ENCODE data around the gene CFAP141.

The CFAP141 gene

GRCh38 chr1:154206196-154206595 lies at the start of gene CFAP141:
CFAP141 (minus strand) TSS chr1:154206333; CDS start chr1:154206307, 26 bp downstream.
- Histone ChIP-seq H3K36me3 (replicated peaks; ENCODE audit: low read depth, low read length) (peaks cover 38% of the 10 kb centered on the region), H3K79me2 (ENCODE audit: low read length) (no peaks in the 10 kb centered on the region), H3K4me1 (ENCODE audit: low read length) (no peaks in the 10 kb centered on the region), H3K4me2 (ENCODE audit: low read length) (no peak within 1 kb of the TSS), H2AFZ (ENCODE audit: low read depth, low read length) (no peak within 1 kb of the TSS), H3K27me3 (ENCODE audit: low read depth, low read length) (no peaks in the 10 kb centered on the region), H3K9ac (ENCODE audit: low read length) (no peak within 1 kb of the TSS), H3K9me3 (ENCODE audit: insufficient read depth, low read length) (no peaks in the 10 kb centered on the region), H3K4me3 (ENCODE audit: low read length) (no peak within 1 kb of the TSS), H4K20me1 (ENCODE audit: insufficient read depth, low read length) (peaks cover 3% of the 10 kb centered on the region), H3K27ac (ENCODE audit: low read length) (no peak within 1 kb of the TSS)
- TF ChIP-seq, protein P1, sequence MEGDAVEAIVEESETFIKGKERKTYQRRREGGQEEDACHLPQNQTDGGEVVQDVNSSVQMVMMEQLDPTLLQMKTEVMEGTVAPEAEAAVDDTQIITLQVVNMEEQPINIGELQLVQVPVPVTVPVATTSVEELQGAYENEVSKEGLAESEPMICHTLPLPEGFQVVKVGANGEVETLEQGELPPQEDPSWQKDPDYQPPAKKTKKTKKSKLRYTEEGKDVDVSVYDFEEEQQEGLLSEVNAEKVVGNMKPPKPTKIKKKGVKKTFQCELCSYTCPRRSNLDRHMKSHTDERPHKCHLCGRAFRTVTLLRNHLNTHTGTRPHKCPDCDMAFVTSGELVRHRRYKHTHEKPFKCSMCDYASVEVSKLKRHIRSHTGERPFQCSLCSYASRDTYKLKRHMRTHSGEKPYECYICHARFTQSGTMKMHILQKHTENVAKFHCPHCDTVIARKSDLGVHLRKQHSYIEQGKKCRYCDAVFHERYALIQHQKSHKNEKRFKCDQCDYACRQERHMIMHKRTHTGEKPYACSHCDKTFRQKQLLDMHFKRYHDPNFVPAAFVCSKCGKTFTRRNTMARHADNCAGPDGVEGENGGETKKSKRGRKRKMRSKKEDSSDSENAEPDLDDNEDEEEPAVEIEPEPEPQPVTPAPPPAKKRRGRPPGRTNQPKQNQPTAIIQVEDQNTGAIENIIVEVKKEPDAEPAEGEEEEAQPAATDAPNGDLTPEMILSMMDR (IDR thresholded peaks at IDR 0.05; ENCODE audit: low read depth, low read length): no peak
- no peak for TF ChIP-seq EZH2phosphoT487 (IDR thresholded peaks at IDR 0.05; ENCODE audit: low read depth)

- H3K36me3 ChIP-seq (replicated peaks; ENCODE audit: low read depth, low read length): peaks cover 85% of the 10 kb centered on the region
- H3K9me3 ChIP-seq (ENCODE audit: insufficient read depth, low read length): no peaks in the 10 kb centered on the region
- H3K9ac ChIP-seq (ENCODE audit: low read length): no peak overlapping the region
- no peaks in the 10 kb centered on the region for H3K79me2 ChIP-seq (ENCODE audit: low read length)
- H3K27me3 ChIP-seq (ENCODE audit: low read depth, low read length): no peaks in the 10 kb centered on the region
- H4K20me1 ChIP-seq (ENCODE audit: insufficient read depth, low read length): no peaks in the 10 kb centered on the region
- no peak overlapping the region for H3K4me3 ChIP-seq (ENCODE audit: low read length)
- no peak overlapping the region for H3K4me2 ChIP-seq (ENCODE audit: low read length)
- TF ChIP-seq EZH2phosphoT487 (IDR thresholded peaks at IDR 0.05; ENCODE audit: low read depth): no peak
- TF ChIP-seq, protein P1 (IDR thresholded peaks at IDR 0.05; ENCODE audit: low read depth, low read length): no peak
- no peak overlapping the region for H3K27ac ChIP-seq (ENCODE audit: low read length)
- H2AFZ ChIP-seq (ENCODE audit: low read depth, low read length): no peak overlapping the region
- H3K4me1 ChIP-seq (ENCODE audit: low read length): no peaks in the 10 kb centered on the region
These were observed 47.5 kb upstream of the CFAP141 start for GRCh38 chr1:154253671-154254070.

DNA sequence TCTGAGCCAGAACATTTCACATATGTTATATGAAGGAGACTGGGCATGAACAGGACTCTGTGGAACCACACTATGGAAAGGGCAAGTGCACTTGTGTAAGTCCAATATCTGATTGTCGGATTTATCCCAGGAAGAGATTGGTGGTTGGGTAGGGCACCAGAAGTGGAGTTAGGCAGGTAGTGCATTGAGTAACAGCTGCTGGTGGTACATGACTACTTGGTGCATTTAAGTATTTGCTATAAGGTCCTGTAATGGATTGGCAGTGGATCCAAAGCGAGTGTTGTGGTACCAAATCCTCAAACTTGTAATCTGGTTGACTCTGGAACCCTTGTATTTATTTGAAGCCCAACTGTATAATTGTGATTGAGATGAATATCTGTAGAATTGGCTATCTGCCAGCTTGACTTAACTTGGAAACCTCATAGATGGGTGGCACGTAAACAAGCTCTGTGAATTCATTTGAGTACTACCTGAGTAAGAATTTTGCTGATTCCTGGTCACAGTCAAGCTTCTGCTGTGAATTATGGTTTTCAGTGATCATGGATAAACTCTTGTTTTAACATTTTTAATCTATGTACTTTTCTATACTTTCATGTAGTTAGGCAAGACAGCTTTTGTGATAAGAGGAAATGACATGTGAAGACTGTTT lies 35.7 kb upstream of the CFAP141 start:
- Histone ChIP-seq H3K4me2 (ENCODE audit: low read length) (no peak overlapping the region), H3K9me3 (ENCODE audit: insufficient read depth, low read length) (no peaks in the 10 kb centered on the region), H3K4me1 (ENCODE audit: low read length) (no peaks in the 10 kb centered on the region), H3K9ac (ENCODE audit: low read length) (no peak overlapping the region), H3K79me2 (ENCODE audit: low read length) (peaks cover 46% of the 10 kb centered on the region), H3K36me3 (replicated peaks; ENCODE audit: low read depth, low read length) (peaks cover 86% of the 10 kb centered on the region), H4K20me1 (ENCODE audit: insufficient read depth, low read length) (peaks cover 38% of the 10 kb centered on the region), H3K4me3 (ENCODE audit: low read length) (no peak overlapping the region), H3K27me3 (ENCODE audit: low read depth, low read length) (no peaks in the 10 kb centered on the region), H3K27ac (ENCODE audit: low read length) (no peak overlapping the region), H2AFZ (ENCODE audit: low read depth, low read length) (no peak overlapping the region)
- TF ChIP-seq, protein P1 (IDR thresholded peaks at IDR 0.05; ENCODE audit: low read depth, low read length): no peak
- TF ChIP-seq EZH2phosphoT487 (IDR thresholded peaks at IDR 0.05; ENCODE audit: low read depth): no peak

DNA sequence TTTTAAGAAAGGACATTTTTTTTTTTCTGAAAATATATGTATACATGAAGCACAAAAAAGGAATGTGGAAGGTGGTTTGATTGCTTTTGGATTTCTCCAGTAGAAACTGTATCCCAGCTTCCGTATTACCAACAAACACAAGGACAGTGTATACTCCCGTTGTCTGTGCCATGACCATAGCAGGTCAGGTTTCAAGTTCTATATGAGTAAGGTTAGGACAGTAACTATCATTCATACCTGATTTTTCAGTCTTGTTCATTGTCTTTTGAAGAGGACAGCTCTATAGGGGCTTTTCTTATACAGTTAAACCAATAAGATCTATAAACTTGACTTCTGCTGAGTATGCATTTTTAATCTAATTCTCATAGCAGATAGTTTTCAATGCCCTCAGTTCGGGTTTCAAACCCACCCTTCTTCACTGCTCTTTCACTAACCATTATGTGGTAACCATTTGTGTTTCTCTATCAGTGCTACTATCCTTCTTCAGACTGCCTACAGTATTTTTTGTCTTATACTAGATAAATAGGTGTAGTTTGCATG lies 34.2 kb upstream of the CFAP141 start:
- no peaks in the 10 kb centered on the region for H3K9me3 ChIP-seq (ENCODE audit: insufficient read depth, low read length)
- H3K36me3 ChIP-seq (replicated peaks; ENCODE audit: low read depth, low read length): peaks cover 89% of the 10 kb centered on the region
- no peak overlapping the region for H3K9ac ChIP-seq (ENCODE audit: low read length)
- TF ChIP-seq EZH2phosphoT487 (IDR thresholded peaks at IDR 0.05; ENCODE audit: low read depth): no peak
- TF ChIP-seq, protein P1 (IDR thresholded peaks at IDR 0.05; ENCODE audit: low read depth, low read length): no peak
- H3K4me2 ChIP-seq (ENCODE audit: low read length): no peak overlapping the region
- H3K27ac ChIP-seq (ENCODE audit: low read length): no peak overlapping the region
- H2AFZ ChIP-seq (ENCODE audit: low read depth, low read length): no peak overlapping the region
- H3K4me1 ChIP-seq (ENCODE audit: low read length): no peaks in the 10 kb centered on the region
- no peak overlapping the region for H3K4me3 ChIP-seq (ENCODE audit: low read length)
- H4K20me1 ChIP-seq (ENCODE audit: insufficient read depth, low read length): peaks cover 47% of the 10 kb centered on the region
- H3K79me2 ChIP-seq (ENCODE audit: low read length): peaks cover 59% of the 10 kb centered on the region
- H3K27me3 ChIP-seq (ENCODE audit: low read depth, low read length): no peaks in the 10 kb centered on the region
